GM18907 (cell line): ENCODE data around the gene SEBOX.
A peak's percentile ranks its signal among the peaks of the same experiment; 100 is the strongest.

Experiments used
- ATAC-seq: cut with Tn5 transposase; IDR thresholded peaks from one replicate; pipeline ENCODE4 v1.9.1; 2021; ENCODE audit warnings: mild to moderate bottlenecking, moderate library complexity; ENCODE audit not compliant: unreplicated experiment

SEBOX gene

GRCh38 chr17:28320215-28321061 is 44.6 kb downstream of the SEBOX start:
- ATAC-seq = no peak

- ATAC-seq = no peak
Measured at GRCh38 chr17:28319598-28319935, 45.4 kb downstream of the SEBOX start.

- peak; percentile 94 for ATAC-seq
Measured at GRCh38 chr17:28318759-28319597, 46.0 kb downstream of the SEBOX start, which contains the start of gene TMEM97. TSS of gene TMEM97 (plus strand) at chr17:28319200. CDS start at chr17:28319240, 40 bp downstream.

- ATAC-seq = peak; percentile 17
Measured at GRCh38 chr17:28317966-28318758, 46.8 kb downstream of the SEBOX start.

- no peak for ATAC-seq
Measured at GRCh38 chr17:28317099-28317965, 47.7 kb downstream of the SEBOX start.

GRCh38 chr17:28315846-28316705 is 48.9 kb downstream of the SEBOX start:
- no peak for ATAC-seq

- no peak for ATAC-seq
Measured at GRCh38 chr17:28313841-28314240, 51.2 kb downstream of the SEBOX start.
